Psoas muscle (tissue), 8 donors: ENCODE data around the gene GNG7. TPM values are rescaled to one million over a fixed set of nuclear protein-coding genes. Genes with fewer than 3 reads are reported as not detected.
"Not testable (repeated sequence)": the region's sequence is repeated elsewhere in the genome, so short reads cannot be mapped to it uniquely, and the experiment has no call there.

Source experiments
- ATAC-seq, 4 donors: fragments of 200-7000 bp; cut with Tn5 transposase; one replicate each; pipeline ENCODE4 v1.9.1; 2020; ENCODE audit warnings: moderate library complexity in 3 of 4, mild to moderate bottlenecking in 2 of 4
- DNase-seq, 2 donors: peaks; one replicate each; pipeline ENCODE4 v3.0.0-alpha.2; 2020
- H3K27ac ChIP-seq: fragments of 200-600 bp; one replicate; pipeline ENCODE4 v1.8.0; 2022
- H3K27me3 ChIP-seq, 3 donors: fragments of 200-600 bp in 1 of 3; one replicate each; pipeline versions ENCODE4 v1.6.1 to v1.8.0; 2013 to 2022; ENCODE audit warnings: low read length in 2 of 3, mild to moderate bottlenecking in 2 of 3, moderate library complexity in 1 of 3; ENCODE audit not compliant: insufficient read depth in 3 of 3
- H3K36me3 ChIP-seq, 2 donors: fragments of 200-600 bp in 1 of 2; one replicate each; pipeline versions ENCODE4 v1.6.1 to v1.8.0; 2013 to 2022; ENCODE audit warnings: low read depth in 1 of 2, mild to moderate bottlenecking in 1 of 2, moderate library complexity in 1 of 2; ENCODE audit not compliant: insufficient read depth in 1 of 2
- H3K4me1 ChIP-seq: fragments of 200-600 bp; one replicate; pipeline ENCODE4 v1.8.0; 2022
- H3K4me3 ChIP-seq: fragments of 200-600 bp; one replicate; pipeline ENCODE4 v1.8.0; 2022; ENCODE audit warnings: mild to moderate bottlenecking
- H3K9me3 ChIP-seq: fragments of 200-600 bp; one replicate; pipeline ENCODE4 v1.8.0; 2022
- WGBS, 3 donors: extraction: QIAGEN DNeasy Blood & Tissue Kit; methylation state at CpG; one replicate each; pipeline versions ENCODE4 v1.1.6 to v1.1.7; 2013; 5-methylcytosine and 5-hydroxymethylcytosine counted together
- intact Hi-C, 2 donors: fragments of 100-400 bp; cut with DNase I; formaldehyde crosslinking; loops; one replicate each; pipeline versions ENCODE4 v1.11.0 to v1.14.2; 2022
- polyA plus RNA-seq, 3 donors: library from polyadenylated mRNA; stranded (reverse); fragments of 200-250 nt; gene quantifications; one replicate each; pipeline ENCODE4 v1.2.3, GENCODE V29; 2013
- total RNA-seq, 4 donors: library from RNA; stranded (reverse); fragmentation: NEBNext Ultra II Directional in 2 of 4; extraction: Animal tissue kit (Norgen Biotek cat#: 25700) in 2 of 4; gene quantifications; one replicate each; pipeline versions ENCODE4 v1.2.1 to v1.2.4, GENCODE V29; 2021 to 2023
- TF ChIP-seq, protein P1 (sequence below): fragments of 200-600 bp; IDR thresholded peaks from one replicate; pipeline ENCODE4 v1.8.0; 2022; ENCODE audit warnings: antibody characterized with exemption
- donor health status: healthy with polysubstance abuse.
- donor health status: DM: no; HTN: no; CAD: no; lungs with moderate emphysema.
- donor health status: Bipolar disorder and iron deficiency.
- donor health status: healthy.
- donor health status: DM: yes; HTN: yes; CAD: no.
- donor health status: DM: no; HTN: no; CAD: no.
- donor health status: DM: no; HTN: no; CAD: no.
- donor health status: DM: yes; HTN: yes; CAD: no.

GNG7 gene
- total and polyA plus RNA-seq, 7 donors: 0.48 to 5.4 (median 1.2) TPM

GRCh38 chr19:2494084-2494446, 208.4 kb downstream of the GNG7 start:
- Histone ChIP-seq H3K4me1 (peaks cover 38% of the 10 kb centered on the region), H3K36me3 (no peaks in the 10 kb centered on the region), H3K9me3 (no peaks in the 10 kb centered on the region), H3K27ac (no peak overlapping the region), H3K4me3 (peak overlapping the region; percentile 55), H3K27me3 (no peaks in the 10 kb centered on the region)
- WGBS, 3 donors: 50 to 57% (median 50%) methylated on average over 21 of the region's 21 CpGs
- intact Hi-C loops: loop anchor here (2.0 to 5.0 kb wide), 2 partner anchors 17 to 48 kb away; partner anchors contain the start of gene GADD45B (in 1 of the 2)
- TF ChIP-seq, protein P1, sequence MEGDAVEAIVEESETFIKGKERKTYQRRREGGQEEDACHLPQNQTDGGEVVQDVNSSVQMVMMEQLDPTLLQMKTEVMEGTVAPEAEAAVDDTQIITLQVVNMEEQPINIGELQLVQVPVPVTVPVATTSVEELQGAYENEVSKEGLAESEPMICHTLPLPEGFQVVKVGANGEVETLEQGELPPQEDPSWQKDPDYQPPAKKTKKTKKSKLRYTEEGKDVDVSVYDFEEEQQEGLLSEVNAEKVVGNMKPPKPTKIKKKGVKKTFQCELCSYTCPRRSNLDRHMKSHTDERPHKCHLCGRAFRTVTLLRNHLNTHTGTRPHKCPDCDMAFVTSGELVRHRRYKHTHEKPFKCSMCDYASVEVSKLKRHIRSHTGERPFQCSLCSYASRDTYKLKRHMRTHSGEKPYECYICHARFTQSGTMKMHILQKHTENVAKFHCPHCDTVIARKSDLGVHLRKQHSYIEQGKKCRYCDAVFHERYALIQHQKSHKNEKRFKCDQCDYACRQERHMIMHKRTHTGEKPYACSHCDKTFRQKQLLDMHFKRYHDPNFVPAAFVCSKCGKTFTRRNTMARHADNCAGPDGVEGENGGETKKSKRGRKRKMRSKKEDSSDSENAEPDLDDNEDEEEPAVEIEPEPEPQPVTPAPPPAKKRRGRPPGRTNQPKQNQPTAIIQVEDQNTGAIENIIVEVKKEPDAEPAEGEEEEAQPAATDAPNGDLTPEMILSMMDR: no peak
- ATAC-seq (no peak), DNase-seq (peak in 1 of 2 donors; percentile 46)

GRCh38 chr19:2493448-2493847, 209.0 kb downstream of the GNG7 start:
- H3K9me3 ChIP-seq, H3K27me3 ChIP-seq, DNase-seq, H3K27ac ChIP-seq, ATAC-seq, H3K4me3 ChIP-seq, H3K36me3 ChIP-seq: not testable (repeated sequence)
- 79 to 85% (median 81%) methylated on average over 14 of the region's 14 CpGs for WGBS, 3 donors
- intact Hi-C loops: loop anchor here in 1 of 2 donors (5.0 kb wide), 1 partner anchor 49 kb away; no protein-coding TSS in a partner anchor
- H3K4me1 ChIP-seq: peaks cover 38% of the 10 kb centered on the region

GRCh38 chr19:2492870-2493269, 209.6 kb downstream of the GNG7 start:
- DNase-seq (peak in 1 of 2 donors; percentile 45), ATAC-seq (no peak)
- H3K27ac ChIP-seq: no peak overlapping the region
- H3K4me1 ChIP-seq: peaks cover 38% of the 10 kb centered on the region
- WGBS, 3 donors: 79 to 84% (median 82%) methylated on average over 7 to 8 of the region's 8 CpGs
- H3K4me3 ChIP-seq: no peak overlapping the region
- no peaks in the 10 kb centered on the region for H3K36me3 ChIP-seq
- H3K9me3 ChIP-seq: no peaks in the 10 kb centered on the region
- H3K27me3 ChIP-seq: no peaks in the 10 kb centered on the region
- intact Hi-C loops: loop anchor here in 1 of 2 donors (5.0 kb wide), 1 partner anchor 49 kb away; no protein-coding TSS in a partner anchor
- TF ChIP-seq, protein P1: no peak

- intact Hi-C loops: loop anchor here in 1 of 2 donors (5.0 kb wide), 1 partner anchor 51 kb away; no protein-coding TSS in a partner anchor
- 17 to 21% (median 18%) methylated on average over 23 of the region's 23 CpGs for WGBS, 3 donors
- TF ChIP-seq, protein P1: no peak
- peaks cover 37% of the 10 kb centered on the region for H3K4me1 ChIP-seq
- peak; percentile 20 to 70 (median 60) for ATAC-seq
- peak; percentile 70 to 82 for DNase-seq
- no peaks in the 10 kb centered on the region for H3K9me3 ChIP-seq
- H3K36me3 ChIP-seq: no peaks in the 10 kb centered on the region
- no peaks in the 10 kb centered on the region for H3K27me3 ChIP-seq
- H3K4me3 ChIP-seq: peak overlapping the region; percentile 4
- H3K27ac ChIP-seq: peak overlapping the region; percentile 46
These were observed 211.2 kb downstream of the GNG7 start for GRCh38 chr19:2491130-2491801.

DNA sequence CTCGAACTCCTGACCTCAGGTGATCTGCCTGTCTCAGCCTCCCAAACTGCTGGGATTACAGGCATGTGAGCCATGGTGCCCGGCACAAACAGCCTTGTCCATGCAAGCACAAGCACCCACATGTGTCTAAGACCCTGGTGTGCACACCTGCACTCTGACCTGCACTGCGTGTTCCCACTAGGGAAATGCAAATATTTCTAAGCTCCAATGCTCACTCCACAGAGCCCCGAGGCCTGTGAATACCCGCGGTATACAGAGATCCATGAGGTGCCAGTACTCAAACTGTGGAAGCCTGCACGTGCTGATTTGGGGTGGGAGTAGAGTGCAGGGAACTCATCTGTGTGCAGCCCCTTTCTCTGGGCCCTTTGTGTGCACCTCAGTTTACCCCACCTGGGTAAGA, 211.8 kb downstream of the GNG7 start:
- intact Hi-C loops: loop anchor here in 1 of 2 donors (5.0 kb wide), 1 partner anchor 52 kb away; no protein-coding TSS in a partner anchor

More for the DNA sequence above, 211.8 kb downstream of the GNG7 start:
- TF ChIP-seq, protein P1: no peak
- Histone ChIP-seq H3K36me3 (no peaks in the 10 kb centered on the region), H3K9me3 (no peaks in the 10 kb centered on the region), H3K27ac (peak overlapping the region; percentile 46), H3K4me3 (peak overlapping the region; percentile 4), H3K4me1 (peaks cover 31% of the 10 kb centered on the region), H3K27me3 (no peaks in the 10 kb centered on the region)
- DNase-seq: no peak
- WGBS, 3 donors: 46 to 60% (median 49%) methylated on average over 7 of the region's 7 CpGs
- no peak for ATAC-seq
